Measurements from ENCODE around the gene PGAM2.

GRCh38 chr7:44081266-44081748 is 15.9 kb upstream of the PGAM2 start:
- TF ChIP-seq CTCF (IDR thresholded peaks at IDR 0.05) (no peak), POLR2A (IDR thresholded peaks at IDR 0.05) (no peak)
